ENCODE data around the gene JCHAIN.
"Not testable (repeated sequence)": the region's sequence is repeated elsewhere in the genome, so short reads cannot be mapped to it uniquely, and the experiment has no call there.

Gene JCHAIN

DNA sequence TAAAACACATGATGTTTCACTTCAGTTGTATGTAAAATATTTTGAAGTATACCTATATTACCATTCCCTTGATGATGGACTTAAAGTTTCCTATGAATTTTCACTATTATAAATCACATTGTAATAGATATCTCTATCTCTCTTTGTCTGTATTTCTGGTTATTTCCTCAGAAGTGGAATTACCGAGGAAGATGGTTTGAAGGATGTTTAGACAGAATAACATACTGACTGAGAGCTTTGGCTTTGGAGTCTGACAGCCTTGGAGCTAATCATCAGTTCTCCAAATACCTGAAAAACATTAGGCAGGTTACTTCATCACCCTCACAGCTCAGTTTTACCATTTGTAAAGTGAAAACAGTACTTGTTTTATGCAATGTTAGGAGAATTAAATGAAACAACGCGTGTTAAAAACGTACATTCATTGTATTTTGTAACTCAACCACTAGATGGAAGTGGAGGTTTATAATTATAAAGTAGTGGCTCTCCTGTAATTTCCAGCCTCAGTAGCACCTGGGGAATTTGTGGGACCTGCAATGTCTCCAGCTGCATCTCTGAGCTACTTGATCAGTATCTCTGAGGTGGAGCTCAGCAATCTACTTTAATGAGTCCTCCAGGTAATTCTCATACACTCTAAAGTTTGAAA is 14.3 kb downstream of the JCHAIN start:
- peaks cover 8% of the 10 kb centered on the region for H3K4me1 Mint-ChIP-seq (ENCODE audit: low read depth)
- H3K4me3 Mint-ChIP-seq = no peak overlapping the region
- intact Hi-C loops (cut with micrococcal nuclease) = loop anchor here (5.0 kb wide), 1 partner anchor 1060 kb away; no protein-coding TSS in a partner anchor
- no peaks in the 10 kb centered on the region for H3K36me3 Mint-ChIP-seq (ENCODE audit: low read depth)
- no peak overlapping the region for H3K27ac Mint-ChIP-seq
- no peaks in the 10 kb centered on the region for H3K9me3 Mint-ChIP-seq
- peaks cover 3% of the 10 kb centered on the region for H3K27me3 Mint-ChIP-seq

DNA sequence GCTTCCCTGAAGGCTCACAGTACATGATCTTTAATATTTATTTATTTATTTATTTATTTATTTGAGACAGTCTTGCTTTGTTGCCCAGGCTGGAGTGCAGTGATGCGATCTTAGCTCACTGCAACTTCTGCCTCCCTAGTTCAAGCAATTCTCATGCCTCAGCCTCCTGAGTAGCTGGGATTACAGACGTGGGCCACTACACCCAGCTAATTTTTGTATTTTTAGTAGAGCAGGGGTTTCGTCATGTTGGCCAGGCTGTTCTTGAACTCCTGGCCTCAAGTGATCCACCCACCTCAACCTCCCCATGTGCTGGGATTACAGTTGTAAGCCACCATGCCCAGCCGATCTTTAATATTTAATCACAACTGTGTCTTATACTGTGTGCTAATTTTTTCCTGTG is 15.6 kb downstream of the JCHAIN start:
- intact Hi-C loops (cut with micrococcal nuclease) = loop anchor here (5.0 kb wide), 1 partner anchor 1062 kb away; no protein-coding TSS in a partner anchor
- H3K27ac Mint-ChIP-seq, H3K27me3 Mint-ChIP-seq: not testable (repeated sequence)

DNA sequence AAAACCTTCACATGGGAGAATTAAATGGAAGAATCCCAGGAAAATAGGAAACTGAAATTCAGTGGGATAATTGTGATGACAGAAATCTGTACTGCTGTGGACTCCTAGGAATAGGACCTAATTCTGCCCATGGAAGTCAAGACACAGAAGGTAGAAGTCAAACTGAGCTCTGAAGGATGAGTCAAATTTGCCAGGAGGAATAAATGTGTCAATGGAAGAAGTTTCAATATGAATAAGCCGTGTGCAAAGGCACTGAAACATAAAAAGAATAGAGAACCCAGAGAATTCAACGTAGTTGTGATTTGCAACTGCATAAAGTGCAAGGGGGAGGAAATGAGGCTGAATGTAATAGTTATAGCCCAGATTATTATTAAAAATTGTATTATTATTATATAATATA is 26.1 kb downstream of the JCHAIN start:
- intact Hi-C loops (cut with micrococcal nuclease) = no loop called here
- no peak overlapping the region for H3K27ac Mint-ChIP-seq
- no peak overlapping the region for H3K4me3 Mint-ChIP-seq

More for the DNA sequence above, 15.6 kb downstream of the JCHAIN start:
- H3K36me3 Mint-ChIP-seq (ENCODE audit: low read depth); H3K4me3 Mint-ChIP-seq; H3K4me1 Mint-ChIP-seq (ENCODE audit: low read depth); H3K9me3 Mint-ChIP-seq: not testable (repeated sequence)

DNA sequence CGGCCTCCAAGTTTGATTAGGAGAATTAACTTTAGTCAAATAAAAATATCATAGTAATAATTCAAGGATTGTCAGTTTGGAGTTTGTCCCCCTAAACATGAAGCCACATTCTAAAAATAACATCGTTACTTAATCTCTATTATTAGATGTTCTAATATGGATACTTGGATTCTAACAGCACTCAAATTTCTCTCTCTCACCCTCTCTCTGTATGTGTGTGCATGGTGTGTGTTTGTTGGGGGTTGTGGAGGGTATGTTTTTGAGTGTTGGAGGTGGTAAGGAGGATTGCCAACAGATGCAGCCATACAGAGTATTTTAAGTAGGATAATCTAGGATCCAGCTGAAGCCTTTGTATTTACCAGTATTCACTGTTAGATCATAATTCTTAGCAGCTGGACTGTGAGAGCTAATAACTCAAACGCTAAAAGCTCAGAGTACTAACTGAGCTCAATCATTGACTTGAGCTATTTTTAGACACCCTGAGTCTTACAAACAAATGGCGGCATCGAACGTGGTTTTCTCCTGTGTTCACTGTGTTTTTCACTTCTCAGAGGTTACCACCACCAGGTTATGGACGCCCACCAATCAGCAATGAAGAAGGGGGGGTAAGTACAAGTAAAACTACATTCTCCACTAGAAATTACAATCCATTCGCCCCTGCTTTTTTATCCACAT is 28.9 kb downstream of the JCHAIN start:
- intact Hi-C loops (cut with micrococcal nuclease) = no loop called here
- H3K9me3 Mint-ChIP-seq = no peaks in the 10 kb centered on the region
- no peaks in the 10 kb centered on the region for H3K4me1 Mint-ChIP-seq (ENCODE audit: low read depth)
- H3K27ac Mint-ChIP-seq = no peak overlapping the region
- H3K27me3 Mint-ChIP-seq = no peaks in the 10 kb centered on the region
- no peak overlapping the region for H3K4me3 Mint-ChIP-seq
- H3K36me3 Mint-ChIP-seq (ENCODE audit: low read depth) = no peaks in the 10 kb centered on the region

More for the DNA sequence above, 26.1 kb downstream of the JCHAIN start:
- H3K9me3 Mint-ChIP-seq = no peaks in the 10 kb centered on the region
- H3K4me1 Mint-ChIP-seq (ENCODE audit: low read depth) = no peaks in the 10 kb centered on the region
- H3K36me3 Mint-ChIP-seq (ENCODE audit: low read depth) = no peaks in the 10 kb centered on the region
- no peaks in the 10 kb centered on the region for H3K27me3 Mint-ChIP-seq

DNA sequence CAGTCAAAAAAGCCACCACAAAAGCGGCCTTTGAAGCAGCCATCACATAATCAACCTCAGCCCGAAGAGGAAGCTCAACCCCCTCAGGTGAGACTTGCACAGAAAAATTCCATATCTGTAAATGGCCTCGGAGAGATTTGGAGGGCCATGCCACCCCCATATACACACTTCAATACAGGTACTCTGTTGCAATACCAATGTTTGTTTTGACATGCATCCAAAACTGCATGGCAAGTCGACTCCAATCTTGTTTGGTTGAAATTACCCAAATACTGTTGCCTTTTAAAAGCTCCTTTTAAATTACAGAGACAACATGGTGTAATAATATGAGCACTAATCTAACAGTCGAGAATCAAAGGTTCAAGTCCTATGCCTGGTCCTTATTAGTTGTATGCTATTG is 31.8 kb downstream of the JCHAIN start:
- intact Hi-C loops (cut with micrococcal nuclease) = no loop called here

DNA sequence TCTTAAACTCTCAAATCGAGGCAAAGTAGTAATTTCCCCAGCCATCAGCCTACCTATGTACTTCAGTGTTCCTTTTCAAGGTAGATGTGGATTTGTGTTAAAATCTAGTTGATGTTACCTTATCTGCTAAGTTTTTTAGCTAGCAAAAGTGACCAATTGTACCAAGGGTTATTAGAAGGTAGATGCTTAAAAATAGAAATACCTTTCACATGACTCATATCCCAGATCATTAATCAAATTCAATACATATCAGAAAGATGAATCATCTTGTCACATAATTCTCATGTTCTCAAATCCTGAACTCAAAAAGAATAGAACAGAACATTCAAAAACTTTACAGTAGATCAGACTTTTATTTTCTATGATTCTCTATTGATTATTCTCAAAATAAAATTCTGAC is 34.3 kb downstream of the JCHAIN start:
- intact Hi-C loops (cut with micrococcal nuclease) = no loop called here
- Mint-ChIP-seq H3K27ac (no peak overlapping the region), H3K9me3 (no peaks in the 10 kb centered on the region), H3K27me3 (no peaks in the 10 kb centered on the region), H3K36me3 (ENCODE audit: low read depth) (no peaks in the 10 kb centered on the region), H3K4me1 (ENCODE audit: low read depth) (no peaks in the 10 kb centered on the region), H3K4me3 (no peak overlapping the region)

More for the DNA sequence above, 31.8 kb downstream of the JCHAIN start:
- no peaks in the 10 kb centered on the region for H3K9me3 Mint-ChIP-seq
- no peak overlapping the region for H3K27ac Mint-ChIP-seq
- no peaks in the 10 kb centered on the region for H3K27me3 Mint-ChIP-seq
- H3K4me1 Mint-ChIP-seq (ENCODE audit: low read depth) = no peaks in the 10 kb centered on the region
- no peaks in the 10 kb centered on the region for H3K36me3 Mint-ChIP-seq (ENCODE audit: low read depth)
- H3K4me3 Mint-ChIP-seq = no peak overlapping the region

DNA sequence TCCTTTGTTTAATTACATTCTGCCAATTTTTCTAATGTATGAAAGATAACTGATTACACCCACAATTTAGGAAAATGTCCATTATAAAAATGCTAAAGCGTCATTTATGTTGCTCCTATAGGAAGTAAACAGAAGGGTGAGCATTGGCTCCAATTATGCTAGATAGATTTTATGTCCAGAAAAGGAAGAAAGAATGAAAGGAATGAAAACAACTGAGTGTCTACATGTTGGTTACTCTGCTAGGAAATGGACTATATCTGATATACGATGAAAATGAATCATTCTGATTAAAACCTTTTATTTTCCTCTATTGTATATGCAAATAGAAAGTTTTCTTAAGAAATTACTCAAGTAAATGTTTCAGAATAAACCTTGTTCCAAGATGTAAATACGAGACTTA is 36.1 kb downstream of the JCHAIN start:
- no peaks in the 10 kb centered on the region for H3K36me3 Mint-ChIP-seq (ENCODE audit: low read depth)
- no peaks in the 10 kb centered on the region for H3K4me1 Mint-ChIP-seq (ENCODE audit: low read depth)
- intact Hi-C loops (cut with micrococcal nuclease) = no loop called here
- no peaks in the 10 kb centered on the region for H3K27me3 Mint-ChIP-seq
- H3K9me3 Mint-ChIP-seq = no peaks in the 10 kb centered on the region
- H3K4me3 Mint-ChIP-seq = no peak overlapping the region
- no peak overlapping the region for H3K27ac Mint-ChIP-seq

DNA sequence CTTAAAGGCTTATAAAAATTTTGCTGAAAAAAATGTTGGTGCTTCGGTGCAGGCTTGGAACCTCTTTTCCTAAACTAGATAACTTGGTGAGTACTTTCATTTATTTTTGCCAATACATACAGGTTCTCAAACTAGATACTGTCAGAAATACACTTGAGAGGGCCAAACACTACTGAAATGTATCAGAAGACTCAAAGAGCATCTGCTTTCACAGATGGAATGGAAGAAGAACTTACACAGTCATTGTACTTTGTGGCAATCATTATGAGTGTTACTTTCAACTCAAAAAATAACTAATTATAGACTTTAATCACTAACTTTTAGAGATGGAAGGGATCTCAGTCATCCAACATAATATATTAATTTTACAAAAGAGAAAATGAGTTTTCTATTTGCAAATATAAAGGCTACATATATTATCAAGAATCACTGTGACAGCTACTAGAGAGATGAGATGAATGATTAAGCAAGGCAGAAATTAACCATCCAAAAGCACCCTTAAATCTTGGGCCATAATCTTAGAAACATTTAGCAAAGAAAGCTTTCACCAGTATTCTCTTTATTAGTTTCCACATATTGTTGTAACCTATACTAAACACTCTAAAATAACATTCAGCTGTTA is 36.7 kb downstream of the JCHAIN start:
- H3K9me3 Mint-ChIP-seq = no peaks in the 10 kb centered on the region
- H3K4me1 Mint-ChIP-seq (ENCODE audit: low read depth) = no peaks in the 10 kb centered on the region
- H3K36me3 Mint-ChIP-seq (ENCODE audit: low read depth) = no peaks in the 10 kb centered on the region
- intact Hi-C loops (cut with micrococcal nuclease) = no loop called here
- H3K27ac Mint-ChIP-seq = no peak overlapping the region
- no peaks in the 10 kb centered on the region for H3K27me3 Mint-ChIP-seq
- H3K4me3 Mint-ChIP-seq = no peak overlapping the region

DNA sequence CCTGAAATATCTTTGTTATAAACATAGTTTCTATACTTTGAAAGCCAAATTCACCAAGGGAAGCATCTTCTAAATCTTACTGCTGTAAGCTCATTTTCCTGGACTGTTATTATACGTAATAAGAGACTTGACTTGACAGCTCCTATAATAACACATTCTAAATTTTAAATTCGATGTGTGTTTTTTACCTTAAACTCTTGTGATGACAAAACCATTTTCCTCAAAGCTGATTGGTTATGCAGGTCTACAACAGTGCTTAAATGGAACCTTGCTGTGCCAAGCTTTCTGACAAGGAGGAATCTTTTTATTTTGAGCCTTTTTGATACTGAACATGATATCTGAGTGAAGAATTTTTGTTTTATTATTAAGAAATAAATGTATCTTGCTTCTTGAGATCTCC is 37.9 kb downstream of the JCHAIN start, which contains the start of gene ENAM:
TSS of gene ENAM (plus strand) at position 301 of the 400 bp plus-strand sequence. CDS start 757 bp downstream, outside the sequence.
- intact Hi-C loops (cut with micrococcal nuclease) = no loop called here
- Mint-ChIP-seq H3K4me3 (no peak within 1 kb of the TSS), H3K4me1 (ENCODE audit: low read depth) (no peaks in the 10 kb centered on the region), H3K27me3 (no peaks in the 10 kb centered on the region), H3K36me3 (ENCODE audit: low read depth) (no peaks in the 10 kb centered on the region), H3K9me3 (no peaks in the 10 kb centered on the region), H3K27ac (no peak within 1 kb of the TSS)

DNA sequence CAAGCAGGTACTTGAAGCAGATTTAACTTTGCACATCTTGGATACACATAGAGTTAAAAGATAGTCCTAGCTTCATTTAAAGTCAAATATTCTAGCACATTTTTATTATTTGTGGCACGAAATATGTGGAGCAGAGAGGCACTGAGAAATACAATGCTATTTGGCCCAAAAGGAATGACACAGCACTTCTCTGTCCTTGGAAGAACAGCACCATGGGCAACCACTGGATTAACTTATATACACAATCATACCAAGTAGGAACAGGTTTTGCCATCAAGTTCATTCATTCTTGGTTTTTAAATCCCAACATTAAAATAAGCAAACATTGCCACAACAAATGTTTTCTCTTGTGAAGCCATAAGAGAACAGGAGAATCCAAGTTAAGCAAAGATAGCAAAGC is 38.7 kb downstream of the JCHAIN start:
- Mint-ChIP-seq H3K27me3 (no peaks in the 10 kb centered on the region), H3K36me3 (ENCODE audit: low read depth) (no peaks in the 10 kb centered on the region), H3K4me1 (ENCODE audit: low read depth) (no peaks in the 10 kb centered on the region), H3K4me3 (no peak overlapping the region), H3K27ac (no peak overlapping the region), H3K9me3 (no peaks in the 10 kb centered on the region)
- intact Hi-C loops (cut with micrococcal nuclease) = no loop called here

DNA sequence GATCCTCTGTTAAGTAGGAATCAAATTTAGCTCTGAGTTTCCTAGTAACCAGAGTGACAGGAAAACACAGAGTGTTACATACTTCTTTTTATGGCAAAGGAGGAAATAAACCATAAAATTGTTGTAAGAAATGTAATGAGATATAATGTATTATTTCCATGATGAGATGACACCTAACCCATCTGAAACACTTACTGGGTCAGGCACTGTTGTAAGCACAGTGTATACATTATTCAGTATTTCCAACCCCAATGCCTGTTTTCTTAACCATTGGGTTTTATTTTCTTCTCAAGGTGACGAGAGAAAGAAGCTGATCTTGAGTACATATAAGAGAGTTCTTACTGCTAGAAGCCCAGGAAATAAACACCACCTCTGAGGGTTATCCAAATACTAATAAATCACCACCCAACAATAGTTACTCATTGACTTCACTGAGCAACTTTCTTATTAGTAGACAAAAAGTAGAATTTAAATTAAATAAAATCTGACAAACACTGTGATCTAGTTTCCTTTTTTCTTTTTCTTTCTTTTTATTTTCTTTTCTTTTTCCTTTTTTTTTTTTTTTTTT is 42.0 kb downstream of the JCHAIN start:
- no peak overlapping the region for H3K4me3 Mint-ChIP-seq
- intact Hi-C loops (cut with micrococcal nuclease) = no loop called here
- no peaks in the 10 kb centered on the region for H3K4me1 Mint-ChIP-seq (ENCODE audit: low read depth)
- no peaks in the 10 kb centered on the region for H3K27me3 Mint-ChIP-seq
- H3K27ac Mint-ChIP-seq = no peak overlapping the region
- H3K9me3 Mint-ChIP-seq = peaks cover 2% of the 10 kb centered on the region
- no peaks in the 10 kb centered on the region for H3K36me3 Mint-ChIP-seq (ENCODE audit: low read depth)

DNA sequence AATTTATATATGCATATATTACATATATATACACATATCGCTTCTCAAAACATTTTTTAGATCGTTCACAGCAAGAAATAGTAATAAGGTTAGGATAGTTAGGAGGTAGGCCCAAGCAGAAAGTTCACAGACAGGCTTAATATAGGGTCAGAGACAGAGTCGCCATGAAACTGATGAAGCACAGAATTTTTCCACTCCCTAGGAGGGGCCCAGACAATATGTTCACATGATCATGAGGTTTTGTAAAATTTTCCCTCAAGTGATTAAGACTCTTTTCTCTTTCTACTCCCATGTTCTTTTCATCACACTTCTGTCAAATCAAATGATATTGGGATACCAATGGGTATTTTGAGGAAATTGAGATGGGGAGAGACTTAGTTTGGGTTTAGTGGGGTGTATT is 43.0 kb downstream of the JCHAIN start:
- Mint-ChIP-seq H3K4me1 (ENCODE audit: low read depth) (no peaks in the 10 kb centered on the region), H3K27ac (no peak overlapping the region), H3K27me3 (no peaks in the 10 kb centered on the region), H3K36me3 (ENCODE audit: low read depth) (no peaks in the 10 kb centered on the region), H3K4me3 (no peak overlapping the region), H3K9me3 (peaks cover 12% of the 10 kb centered on the region)
- intact Hi-C loops (cut with micrococcal nuclease) = no loop called here

DNA sequence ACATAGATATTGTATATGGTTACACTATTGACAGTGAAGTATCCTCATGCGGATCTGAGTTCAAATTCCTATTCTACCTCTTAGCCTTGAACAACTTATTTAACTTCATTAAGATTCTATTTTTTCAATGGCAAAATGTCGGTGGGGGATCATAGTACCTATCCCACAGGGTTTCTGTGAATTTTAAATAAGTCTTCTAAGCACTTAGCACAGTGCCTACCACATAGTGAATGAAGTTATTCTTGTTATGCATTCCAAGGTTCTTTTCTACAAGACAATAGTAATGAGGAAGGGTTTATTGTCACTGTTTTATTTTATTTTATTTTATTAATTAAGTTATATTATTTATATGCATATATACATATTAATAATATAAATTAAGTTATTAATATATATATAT is 46.5 kb downstream of the JCHAIN start:
- intact Hi-C loops (cut with micrococcal nuclease) = no loop called here
- no peaks in the 10 kb centered on the region for H3K36me3 Mint-ChIP-seq (ENCODE audit: low read depth)
- no peaks in the 10 kb centered on the region for H3K4me1 Mint-ChIP-seq (ENCODE audit: low read depth)
- no peak overlapping the region for H3K27ac Mint-ChIP-seq
- H3K27me3 Mint-ChIP-seq = no peaks in the 10 kb centered on the region
- H3K9me3 Mint-ChIP-seq = peaks cover 14% of the 10 kb centered on the region
- H3K4me3 Mint-ChIP-seq = no peak overlapping the region

DNA sequence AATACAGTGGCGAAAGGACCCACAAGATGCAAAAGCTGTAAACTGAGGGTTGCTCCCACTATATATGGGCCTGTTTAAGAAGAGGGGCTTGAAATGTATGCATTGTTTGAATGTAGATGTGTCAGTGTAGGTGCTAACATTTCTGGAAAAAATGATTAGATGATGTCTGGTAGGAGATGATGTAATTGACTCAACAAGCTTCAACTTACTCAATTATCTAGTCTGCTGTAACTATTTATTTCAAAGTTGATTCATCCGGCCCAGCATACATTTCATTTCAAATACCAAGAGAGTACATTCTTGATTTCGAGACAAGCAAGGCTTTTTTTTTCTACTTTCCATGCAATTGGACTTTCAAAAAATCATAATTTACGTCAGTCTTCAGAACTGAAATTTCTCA is 47.0 kb downstream of the JCHAIN start:
- Mint-ChIP-seq H3K27ac (no peak overlapping the region), H3K9me3 (peaks cover 14% of the 10 kb centered on the region), H3K36me3 (ENCODE audit: low read depth) (no peaks in the 10 kb centered on the region), H3K4me1 (ENCODE audit: low read depth) (peaks cover under 1% of the 10 kb centered on the region), H3K27me3 (no peaks in the 10 kb centered on the region), H3K4me3 (no peak overlapping the region)
- intact Hi-C loops (cut with micrococcal nuclease) = no loop called here

Measured in dendritic cell treated with granulocyte-macrophage colony-stimulating factor and Interleukin-4, amounts not matched to agents 40 ng/mL and 50 ng/mL, for 4 days (primary cell).